Osteoblast (primary cell): ENCODE measurements around the gene BDKRB1. TPM values are rescaled to one million over a fixed set of nuclear protein-coding genes. Genes with fewer than 3 reads are reported as not detected.

Experiments used
- DNase-seq: peaks from one replicate; pipeline ENCODE4 v3.0.0; 2011; ENCODE audit warnings: low spot score, mixed read lengths; ENCODE audit not compliant: insufficient read length; ENCODE audit errors: missing footprints
- H2AFZ ChIP-seq: 2 replicates; pipeline ENCODE4 v1.6.0; 2011; ENCODE audit warnings: mild to moderate bottlenecking, low read length
- H3K27ac ChIP-seq: 2 replicates; pipeline ENCODE4 v1.5.1; 2011; ENCODE audit warnings: mild to moderate bottlenecking, low read depth, low read length, moderate library complexity
- H3K27me3 ChIP-seq: 2 replicates; pipeline ENCODE4 v1.6.0; 2012; ENCODE audit warnings: mild to moderate bottlenecking, control low read depth, inconsistent platforms, low read length, moderate library complexity; ENCODE audit not compliant: insufficient read depth
- H3K36me3 ChIP-seq: 2 replicates; pipeline ENCODE4 v1.5.1; 2011; ENCODE audit warnings: mild to moderate bottlenecking, low read length, control low read depth, moderate library complexity; ENCODE audit not compliant: insufficient read depth
- H3K4me1 ChIP-seq: 2 replicates; pipeline ENCODE4 v1.5.1; 2011; ENCODE audit warnings: mild to moderate bottlenecking, low read length, control low read depth, moderate library complexity; ENCODE audit not compliant: insufficient read depth
- H3K4me2 ChIP-seq: 2 replicates; pipeline ENCODE4 v1.6.0; 2011; ENCODE audit warnings: mild to moderate bottlenecking, low read length; ENCODE audit not compliant: insufficient read depth
- H3K4me3 ChIP-seq: fragments of 200-600 bp; sonication (generic); 3 replicates; pipeline ENCODE4 v1.5.1; 2012; ENCODE audit warnings: mild to moderate bottlenecking, low read length, inconsistent platforms; ENCODE audit not compliant: insufficient read depth
- H3K79me2 ChIP-seq: 2 replicates; pipeline ENCODE4 v1.6.0; 2012; ENCODE audit warnings: mild to moderate bottlenecking, low read length, control low read depth, inconsistent platforms; ENCODE audit not compliant: insufficient read depth
- H3K9me3 ChIP-seq: 2 replicates; pipeline ENCODE4 v1.5.1; 2011; ENCODE audit warnings: low read depth, low read length, control low read depth
- H4K20me1 ChIP-seq: 2 replicates; pipeline ENCODE4 v1.6.0; 2012; ENCODE audit warnings: mild to moderate bottlenecking, low read length, control low read depth; ENCODE audit not compliant: insufficient read depth
- total RNA-seq: library from RNA; depleted of rRNA; stranded (reverse); fragments of >200 nt; gene quantifications from 2 replicates; pipeline ENCODE4 v1.2.3, GENCODE V29; 2012
- TF ChIP-seq, protein P1 (sequence below): IDR thresholded peaks from 2 replicates; pipeline ENCODE4 v1.5.1; 2011; ENCODE audit warnings: mild to moderate bottlenecking, low read depth, low read length, moderate library complexity; ENCODE audit errors: extremely low read depth

Gene BDKRB1
- 0.59 and 0.72 TPM in 2 replicates for total RNA-seq

DNA sequence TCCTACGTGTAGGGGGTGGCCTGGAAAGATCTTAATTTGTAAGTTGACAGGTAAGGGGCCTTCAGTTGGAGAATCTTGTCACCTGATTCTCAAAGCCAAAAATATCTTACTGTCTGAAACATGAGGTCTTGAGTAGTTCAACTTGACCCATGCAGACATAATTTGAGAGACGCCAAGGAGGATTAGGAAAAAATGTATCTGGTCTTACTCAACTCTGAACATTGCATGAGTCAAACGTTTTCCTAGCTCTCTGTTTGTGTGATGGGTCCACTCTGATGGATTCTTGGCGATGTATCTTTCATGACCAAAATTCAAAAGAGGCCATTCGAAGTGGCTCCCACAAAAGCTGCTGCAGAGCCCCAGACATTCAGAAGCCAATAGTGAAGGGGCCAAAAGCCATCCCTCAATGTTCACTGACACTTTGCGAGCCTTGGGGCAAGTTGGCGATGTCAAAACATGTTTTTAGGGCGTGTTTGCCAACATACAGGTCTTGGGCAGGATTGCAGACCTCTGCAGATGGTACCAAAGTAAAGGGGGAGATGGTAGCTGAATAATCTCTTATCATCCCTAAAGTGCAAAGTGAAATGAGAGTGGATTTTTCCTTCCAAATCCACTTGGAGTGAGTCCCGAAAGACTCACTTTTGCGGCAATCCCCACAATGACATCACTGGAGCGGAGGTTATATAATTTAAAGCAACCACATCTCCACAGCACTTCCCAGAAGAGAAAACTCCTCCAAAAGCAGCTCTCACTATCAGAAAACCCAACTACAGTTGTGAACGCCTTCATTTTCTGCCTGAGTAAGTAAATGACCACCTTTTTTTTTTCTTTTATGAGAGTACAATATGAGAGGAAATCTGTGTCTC, at the start of gene BDKRB1:
Gene BDKRB1 (plus strand): TSS at position 710 of the 866 bp plus-strand sequence. CDS start 7,473 bp downstream, outside the sequence.
- Histone ChIP-seq H2AFZ (peak within 1 kb of the TSS; percentile 35), H3K27ac (peak within 1 kb of the TSS; percentile 97), H4K20me1 (no peaks in the 10 kb centered on the region), H3K4me1 (peaks cover 56% of the 10 kb centered on the region), H3K4me2 (peak within 1 kb of the TSS; percentile 75), H3K4me3 (peak within 1 kb of the TSS; percentile 59), H3K9me3 (no peaks in the 10 kb centered on the region), H3K36me3 (peaks cover 7% of the 10 kb centered on the region), H3K27me3 (no peaks in the 10 kb centered on the region), H3K79me2 (peaks cover 24% of the 10 kb centered on the region)
- peak; percentile 90 for DNase-seq
- TF ChIP-seq, protein P1, sequence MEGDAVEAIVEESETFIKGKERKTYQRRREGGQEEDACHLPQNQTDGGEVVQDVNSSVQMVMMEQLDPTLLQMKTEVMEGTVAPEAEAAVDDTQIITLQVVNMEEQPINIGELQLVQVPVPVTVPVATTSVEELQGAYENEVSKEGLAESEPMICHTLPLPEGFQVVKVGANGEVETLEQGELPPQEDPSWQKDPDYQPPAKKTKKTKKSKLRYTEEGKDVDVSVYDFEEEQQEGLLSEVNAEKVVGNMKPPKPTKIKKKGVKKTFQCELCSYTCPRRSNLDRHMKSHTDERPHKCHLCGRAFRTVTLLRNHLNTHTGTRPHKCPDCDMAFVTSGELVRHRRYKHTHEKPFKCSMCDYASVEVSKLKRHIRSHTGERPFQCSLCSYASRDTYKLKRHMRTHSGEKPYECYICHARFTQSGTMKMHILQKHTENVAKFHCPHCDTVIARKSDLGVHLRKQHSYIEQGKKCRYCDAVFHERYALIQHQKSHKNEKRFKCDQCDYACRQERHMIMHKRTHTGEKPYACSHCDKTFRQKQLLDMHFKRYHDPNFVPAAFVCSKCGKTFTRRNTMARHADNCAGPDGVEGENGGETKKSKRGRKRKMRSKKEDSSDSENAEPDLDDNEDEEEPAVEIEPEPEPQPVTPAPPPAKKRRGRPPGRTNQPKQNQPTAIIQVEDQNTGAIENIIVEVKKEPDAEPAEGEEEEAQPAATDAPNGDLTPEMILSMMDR, result no peak

DNA sequence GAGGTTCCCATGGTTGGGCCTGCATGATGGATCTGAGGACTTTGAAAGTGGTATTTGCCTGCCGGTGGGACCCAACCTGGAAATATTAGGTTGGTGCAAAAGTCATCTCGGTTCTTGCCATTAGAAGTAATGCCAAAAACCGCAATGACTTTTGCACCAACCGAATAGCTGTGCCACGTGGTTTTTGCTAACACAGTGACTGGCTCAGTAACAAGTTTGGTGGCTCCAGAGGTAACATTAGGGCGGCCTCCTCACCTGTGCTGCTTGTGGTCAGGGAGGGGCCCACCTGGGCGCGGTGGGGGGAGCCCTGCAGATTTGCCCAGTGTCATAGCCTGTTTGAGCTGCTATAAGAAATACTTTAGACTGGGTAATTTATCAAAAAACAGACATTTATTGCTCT, 49.5 kb upstream of the BDKRB1 start:
- Histone ChIP-seq H3K4me1 (peaks cover 31% of the 10 kb centered on the region), H3K4me2 (peak overlapping the region; percentile 92), H3K79me2 (peaks cover 39% of the 10 kb centered on the region), H4K20me1 (no peaks in the 10 kb centered on the region), H3K27me3 (no peaks in the 10 kb centered on the region), H3K9me3 (peaks cover under 1% of the 10 kb centered on the region), H2AFZ (no peak overlapping the region), H3K27ac (no peak overlapping the region), H3K4me3 (peak overlapping the region; percentile 79), H3K36me3 (no peaks in the 10 kb centered on the region)
- DNase-seq, result no peak
- TF ChIP-seq, protein P1, result no peak

DNA sequence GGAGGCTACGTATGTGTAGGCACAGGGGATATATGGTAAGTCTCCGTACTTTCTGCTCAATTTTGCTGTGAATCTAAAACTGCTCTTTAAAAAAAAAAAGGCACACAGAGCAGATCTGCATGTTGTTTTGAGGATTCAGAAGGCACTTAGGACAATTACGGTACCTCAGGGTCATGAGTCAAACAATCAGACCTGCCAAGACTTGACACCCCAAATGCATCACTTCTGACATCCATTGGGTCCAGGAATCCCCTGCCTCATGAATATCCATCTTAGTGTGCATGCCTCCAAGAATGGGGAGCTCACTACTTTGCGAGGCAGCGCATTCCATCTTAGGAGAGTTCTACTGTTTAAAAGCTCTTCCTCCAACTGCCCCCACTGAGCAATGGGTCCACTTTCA, 48.3 kb upstream of the BDKRB1 start:
- H3K9me3 ChIP-seq, result peaks cover 7% of the 10 kb centered on the region
- H4K20me1 ChIP-seq, result no peaks in the 10 kb centered on the region
- no peak overlapping the region for H3K4me3 ChIP-seq
- no peak for DNase-seq
- H3K4me2 ChIP-seq, result no peak overlapping the region
- H3K36me3 ChIP-seq, result peaks cover 5% of the 10 kb centered on the region
- H3K27me3 ChIP-seq, result no peaks in the 10 kb centered on the region
- H2AFZ ChIP-seq, result no peak overlapping the region
- TF ChIP-seq, protein P1, result no peak
- peaks cover 39% of the 10 kb centered on the region for H3K79me2 ChIP-seq
- peaks cover 28% of the 10 kb centered on the region for H3K4me1 ChIP-seq
- no peak overlapping the region for H3K27ac ChIP-seq

DNA sequence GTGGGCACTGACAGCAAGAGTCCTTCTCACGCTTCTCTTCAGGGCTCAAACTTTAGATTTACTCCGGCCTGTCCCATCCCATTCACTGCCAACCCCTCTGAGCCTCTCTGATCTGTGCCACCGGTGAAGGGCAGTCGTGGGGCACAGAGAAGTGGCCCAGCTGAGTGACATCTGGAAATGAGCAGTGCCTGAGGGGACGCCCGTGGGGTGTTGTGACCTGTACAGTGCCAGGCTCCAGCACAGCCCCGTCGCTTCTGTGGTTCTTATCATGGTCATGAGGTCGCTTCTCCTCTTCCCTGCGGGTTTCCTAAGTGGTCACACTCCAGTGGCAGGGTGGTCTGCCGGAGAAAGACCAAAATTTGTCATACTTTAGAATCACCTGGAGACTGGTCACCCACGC, 47.3 kb upstream of the BDKRB1 start:
- Histone ChIP-seq H3K27ac (no peak overlapping the region), H3K4me1 (peaks cover 29% of the 10 kb centered on the region), H3K4me2 (no peak overlapping the region), H3K36me3 (peaks cover 5% of the 10 kb centered on the region), H3K27me3 (no peaks in the 10 kb centered on the region), H2AFZ (no peak overlapping the region), H3K9me3 (peaks cover 7% of the 10 kb centered on the region), H3K4me3 (no peak overlapping the region), H4K20me1 (peaks cover 2% of the 10 kb centered on the region), H3K79me2 (peaks cover 39% of the 10 kb centered on the region)
- DNase-seq, result no peak
- TF ChIP-seq, protein P1, result no peak
